Stimulated activated CD4-positive, alpha-beta T cell treated with anti-CD3 and anti-CD28 coated beads, Interleukin-4, amount 100 ng/mL, for 24 hours (primary cell): ENCODE data around the gene ZNF790.

Experiments used
- DNase-seq: peaks from one replicate; pipeline ENCODE4 v3.0.0-alpha.2; 2020

Gene ZNF790

DNA sequence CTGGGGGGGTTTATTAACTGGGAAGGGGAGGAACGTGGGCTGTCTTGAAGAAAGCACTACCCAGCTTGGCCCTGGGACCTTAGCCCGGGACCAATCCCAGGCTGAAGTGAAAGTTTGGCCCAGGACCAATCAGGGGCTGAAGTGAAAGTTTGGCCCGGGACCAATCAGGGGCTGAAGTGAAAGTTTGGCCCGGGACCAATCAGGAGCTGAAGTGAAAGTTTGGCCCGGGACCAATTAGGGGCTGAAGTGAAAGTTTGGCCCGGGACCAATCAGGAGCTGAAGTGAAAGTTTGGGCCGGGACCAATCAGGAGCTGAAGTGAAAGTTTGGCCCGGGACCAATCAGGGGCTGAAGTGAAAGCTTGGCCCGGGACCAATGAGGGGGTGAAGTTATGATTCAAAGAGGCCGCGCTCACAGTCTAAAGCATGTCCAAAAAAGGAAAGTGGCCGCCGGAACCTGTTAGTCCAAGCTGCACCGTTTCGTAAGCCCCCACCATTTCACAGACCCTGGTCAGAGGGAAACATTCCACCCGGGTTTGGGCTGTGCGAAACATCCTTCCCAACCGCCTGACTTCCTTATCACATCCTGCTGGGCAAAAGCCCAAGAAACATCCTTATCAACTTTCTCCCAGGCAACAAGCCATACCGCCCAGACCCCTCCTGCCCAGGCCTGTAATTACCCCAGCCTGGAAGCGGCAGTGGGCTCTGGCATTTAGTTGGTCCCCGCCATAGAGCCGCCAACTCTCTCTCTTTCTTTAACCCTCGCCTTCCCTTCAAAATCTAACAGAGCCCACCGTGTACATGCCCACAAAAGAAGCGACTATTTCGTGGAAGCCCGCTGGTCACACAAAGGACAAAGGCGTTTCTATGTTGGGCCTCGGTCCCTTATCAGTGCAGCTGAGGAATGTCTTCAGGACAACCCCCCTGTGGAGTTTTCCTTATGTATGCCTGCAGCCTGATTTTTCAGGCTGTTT is 66.6 kb downstream of the ZNF790 start:
- peak; percentile 16 for DNase-seq
